Upper lobe of right lung (tissue), 1 donor: Measurements from ENCODE around the gene TSHZ1. TPM values are rescaled to one million over a fixed set of nuclear protein-coding genes. Genes with fewer than 3 reads are reported as not detected.
A peak's percentile ranks its signal among the peaks of the same experiment; 100 is the strongest.

Experiments used
- ATAC-seq: fragments of 200-7000 bp; cut with Tn5 transposase; one replicate; pipeline ENCODE4 v1.9.1; 2020; ENCODE audit warnings: mild to moderate bottlenecking, moderate library complexity
- DNase-seq: peaks from one replicate; pipeline ENCODE4 v3.0.0-alpha.2; 2020
- H3K27ac ChIP-seq: fragments of 200-600 bp; one replicate; pipeline ENCODE4 v1.8.0; 2022
- H3K27me3 ChIP-seq: fragments of 200-600 bp; one replicate; pipeline ENCODE4 v1.8.0; 2022; ENCODE audit warnings: mild to moderate bottlenecking
- H3K36me3 ChIP-seq: fragments of 200-600 bp; one replicate; pipeline ENCODE4 v1.8.0; 2022
- H3K4me1 ChIP-seq: fragments of 200-600 bp; one replicate; pipeline ENCODE4 v1.8.0; 2022
- H3K4me3 ChIP-seq: fragments of 200-600 bp; one replicate; pipeline ENCODE4 v1.8.0; 2022; ENCODE audit warnings: mild to moderate bottlenecking
- H3K9me3 ChIP-seq: fragments of 200-600 bp; one replicate; pipeline ENCODE4 v1.8.0; 2022
- CTCF ChIP-seq: fragments of 200-600 bp; IDR thresholded peaks from one replicate; pipeline ENCODE4 v1.8.0; 2022; ENCODE audit warnings: antibody characterized with exemption
- intact Hi-C: fragments of 100-400 bp; cut with DNase I; formaldehyde crosslinking; loops from one replicate; pipeline ENCODE4 v1.11.0; 2022
- total RNA-seq: library from RNA; stranded (reverse); fragmentation: NEBNext Ultra II Directional; extraction: Animal tissue kit (Norgen Biotek cat#: 25700); gene quantifications from one replicate; pipeline ENCODE4 v1.2.1, GENCODE V29; 2021
- donor health status: DM: no; HTN: yes; CAD: no; lungs with severe emphysema.

Gene TSHZ1
- total RNA-seq, 1 donor from 2014 or later: 17.3 TPM

DNA sequence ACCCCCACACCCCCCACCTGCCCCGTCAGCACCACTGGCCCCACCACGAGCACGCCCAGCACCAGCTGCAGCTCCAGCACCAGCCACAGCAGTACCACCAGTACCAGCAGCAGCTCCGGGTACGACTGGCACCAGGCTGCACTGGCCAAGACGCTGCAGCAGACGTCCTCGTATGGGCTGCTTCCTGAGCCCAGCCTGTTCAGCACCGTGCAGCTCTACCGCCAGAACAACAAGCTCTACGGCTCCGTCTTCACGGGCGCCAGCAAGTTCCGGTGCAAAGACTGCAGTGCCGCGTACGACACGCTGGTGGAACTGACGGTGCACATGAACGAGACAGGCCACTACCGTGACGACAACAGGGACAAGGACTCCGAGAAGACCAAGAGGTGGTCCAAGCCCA lies 75.3 kb downstream of the TSHZ1 start:
- intact Hi-C loops: no loop called here
- ATAC-seq (no peak), DNase-seq (no peak)
- TF ChIP-seq CTCF: no peak
- Histone ChIP-seq H3K9me3 (no peaks in the 10 kb centered on the region), H3K4me3 (no peak overlapping the region), H3K4me1 (no peaks in the 10 kb centered on the region), H3K36me3 (peaks cover 25% of the 10 kb centered on the region), H3K27ac (no peak overlapping the region), H3K27me3 (no peaks in the 10 kb centered on the region)

DNA sequence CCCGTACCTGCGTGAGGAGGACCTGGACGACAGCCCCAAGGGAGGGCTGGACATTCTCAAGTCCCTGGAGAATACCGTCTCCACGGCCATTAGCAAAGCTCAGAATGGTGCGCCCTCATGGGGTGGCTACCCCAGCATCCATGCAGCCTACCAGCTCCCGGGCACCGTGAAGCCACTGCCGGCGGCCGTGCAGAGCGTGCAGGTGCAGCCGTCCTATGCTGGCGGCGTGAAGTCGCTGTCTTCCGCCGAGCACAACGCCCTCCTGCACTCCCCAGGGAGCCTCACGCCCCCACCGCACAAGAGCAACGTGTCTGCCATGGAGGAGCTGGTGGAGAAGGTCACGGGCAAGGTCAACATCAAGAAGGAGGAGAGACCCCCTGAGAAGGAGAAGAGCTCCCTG lies 76.4 kb downstream of the TSHZ1 start:
- Histone ChIP-seq H3K4me1 (no peaks in the 10 kb centered on the region), H3K27ac (no peak overlapping the region), H3K4me3 (no peak overlapping the region), H3K27me3 (no peaks in the 10 kb centered on the region), H3K36me3 (peaks cover 25% of the 10 kb centered on the region), H3K9me3 (no peaks in the 10 kb centered on the region)
- intact Hi-C loops: no loop called here
- no peak for TF ChIP-seq CTCF
- DNase-seq: no peak
- no peak for ATAC-seq

GRCh38 chr18:75287700-75288099 lies 77.1 kb downstream of the TSHZ1 start:
- intact Hi-C loops: no loop called here
- DNase-seq (no peak), ATAC-seq (no peak)
- Histone ChIP-seq H3K27me3 (no peaks in the 10 kb centered on the region), H3K9me3 (no peaks in the 10 kb centered on the region), H3K27ac (no peak overlapping the region), H3K36me3 (peaks cover 25% of the 10 kb centered on the region), H3K4me3 (no peak overlapping the region), H3K4me1 (no peaks in the 10 kb centered on the region)
- no peak for TF ChIP-seq CTCF

DNA sequence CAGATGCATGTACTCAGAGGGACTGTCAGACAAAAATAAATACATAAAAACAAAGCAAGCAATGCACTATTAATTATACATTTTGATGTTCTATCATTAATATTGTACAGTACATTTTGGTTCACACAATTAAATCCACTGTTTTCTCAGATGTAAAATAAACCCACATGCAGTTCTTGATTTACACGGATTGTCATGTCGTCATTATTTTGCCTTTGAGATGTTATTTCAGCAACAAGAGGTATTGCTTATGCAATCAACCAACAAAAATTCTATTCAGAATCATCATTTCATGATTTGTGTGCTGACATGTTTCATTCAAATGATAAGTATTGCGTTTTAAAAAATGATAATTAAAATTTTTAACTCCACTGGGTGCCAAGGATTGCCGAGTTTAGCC lies 79.2 kb downstream of the TSHZ1 start:
- ATAC-seq (no peak), DNase-seq (no peak)
- Histone ChIP-seq H3K4me3 (no peak overlapping the region), H3K27me3 (no peaks in the 10 kb centered on the region), H3K9me3 (no peaks in the 10 kb centered on the region), H3K36me3 (peaks cover 25% of the 10 kb centered on the region), H3K27ac (no peak overlapping the region), H3K4me1 (no peaks in the 10 kb centered on the region)
- no peak for TF ChIP-seq CTCF
- intact Hi-C loops: no loop called here

GRCh38 chr18:75290737-75291358 lies 80.3 kb downstream of the TSHZ1 start:
- intact Hi-C loops: no loop called here
- H3K9me3 ChIP-seq: no peaks in the 10 kb centered on the region
- no peak overlapping the region for H3K4me3 ChIP-seq
- no peaks in the 10 kb centered on the region for H3K4me1 ChIP-seq
- H3K36me3 ChIP-seq: peaks cover 24% of the 10 kb centered on the region
- DNase-seq: no peak
- H3K27ac ChIP-seq: no peak overlapping the region
- no peak for TF ChIP-seq CTCF
- H3K27me3 ChIP-seq: no peaks in the 10 kb centered on the region
- ATAC-seq: no peak

GRCh38 chr18:75291460-75291859 lies 80.9 kb downstream of the TSHZ1 start:
- no peaks in the 10 kb centered on the region for H3K9me3 ChIP-seq
- no peaks in the 10 kb centered on the region for H3K4me1 ChIP-seq
- H3K27me3 ChIP-seq: no peaks in the 10 kb centered on the region
- intact Hi-C loops: no loop called here
- ATAC-seq (peak; percentile 19), DNase-seq (no peak)
- H3K36me3 ChIP-seq: peaks cover 18% of the 10 kb centered on the region
- H3K4me3 ChIP-seq: no peak overlapping the region
- TF ChIP-seq CTCF: no peak
- H3K27ac ChIP-seq: no peak overlapping the region
